H9 (cell line): ENCODE data around the gene HECW1. TPM values are rescaled to one million over a fixed set of nuclear protein-coding genes. Genes with fewer than 3 reads are reported as not detected.

Experiments
- DNase-seq: peaks from one replicate; pipeline ENCODE4 v3.0.0-alpha.2; 2017
- H2AFZ ChIP-seq: one replicate; pipeline ENCODE4 v1.6.1; 2013; ENCODE audit warnings: mild to moderate bottlenecking, low read length, control low read depth, moderate library complexity
- H2AK5ac ChIP-seq: 2 replicates; pipeline ENCODE4 v1.6.1; 2013; ENCODE audit warnings: low read length, control low read depth, mixed read lengths; ENCODE audit not compliant: insufficient read length
- H2BK120ac ChIP-seq: one replicate; pipeline ENCODE4 v1.6.1; 2013; ENCODE audit warnings: low read depth, mild to moderate bottlenecking, low read length, control low read depth, inconsistent platforms; ENCODE audit not compliant: poor library complexity, severe bottlenecking
- H2BK12ac ChIP-seq: 2 replicates; pipeline ENCODE4 v1.6.1; 2013; ENCODE audit warnings: low read length, control low read depth, mixed read lengths, low read depth; ENCODE audit not compliant: insufficient read length
- H2BK15ac ChIP-seq: 2 replicates; pipeline ENCODE4 v1.6.1; 2013; ENCODE audit warnings: low read depth, low read length, control low read depth
- H2BK20ac ChIP-seq: one replicate; pipeline ENCODE4 v1.6.1; 2013; ENCODE audit warnings: low read depth, mild to moderate bottlenecking, low read length, control low read depth, inconsistent platforms; ENCODE audit not compliant: poor library complexity, severe bottlenecking
- H2BK5ac ChIP-seq: 2 replicates; pipeline ENCODE4 v1.6.1; 2013; ENCODE audit warnings: low read length, control low read depth, mixed read lengths; ENCODE audit not compliant: insufficient read length
- H3K14ac ChIP-seq: 2 replicates; pipeline ENCODE4 v1.6.1; 2013; ENCODE audit warnings: low read length, control low read depth; ENCODE audit not compliant: insufficient read depth
- H3K18ac ChIP-seq: 2 replicates; pipeline ENCODE4 v1.6.1; 2013; ENCODE audit warnings: low read depth, mild to moderate bottlenecking, mixed read lengths, low read length, control low read depth; ENCODE audit not compliant: insufficient read length
- H3K23ac ChIP-seq: 2 replicates; pipeline ENCODE4 v1.6.1; 2013; ENCODE audit warnings: low read length, control low read depth, mixed read lengths, low read depth; ENCODE audit not compliant: insufficient read length
- H3K23me2 ChIP-seq: 2 replicates; pipeline ENCODE4 v1.6.1; 2013; ENCODE audit warnings: low read depth, mild to moderate bottlenecking, mixed read lengths, low read length, control low read depth; ENCODE audit not compliant: insufficient read length, poor library complexity, severe bottlenecking
- H3K27ac ChIP-seq: 2 replicates; pipeline ENCODE4 v1.5.1; 2013; ENCODE audit warnings: low read length, control low read depth, mixed read lengths, low read depth; ENCODE audit not compliant: insufficient read length
- H3K27me3 ChIP-seq: 2 replicates; pipeline ENCODE4 v1.6.1; 2013; ENCODE audit warnings: low read length, control low read depth, inconsistent platforms; ENCODE audit not compliant: insufficient read depth
- H3K4ac ChIP-seq: 2 replicates; pipeline ENCODE4 v1.6.1; 2013; ENCODE audit warnings: low read depth, mild to moderate bottlenecking, control low read depth, inconsistent platforms, low read length, moderate library complexity
- H3K4me1 ChIP-seq: 2 replicates; pipeline ENCODE4 v1.6.1; 2013; ENCODE audit warnings: low read length, control low read depth, inconsistent platforms; ENCODE audit not compliant: insufficient read depth
- H3K4me2 ChIP-seq: 2 replicates; pipeline ENCODE4 v1.6.1; 2013; ENCODE audit warnings: low read length, control low read depth, mixed read lengths; ENCODE audit not compliant: insufficient read length, insufficient read depth
- H3K56ac ChIP-seq: 2 replicates; pipeline ENCODE4 v1.6.1; 2013; ENCODE audit warnings: low read depth, mild to moderate bottlenecking, mixed read lengths, low read length, control low read depth; ENCODE audit not compliant: insufficient read length
- H3K79me1 ChIP-seq: 2 replicates; pipeline ENCODE4 v1.6.1; 2013; ENCODE audit warnings: low read depth, mild to moderate bottlenecking, moderate library complexity, low read length, control low read depth, inconsistent platforms; ENCODE audit not compliant: insufficient read depth, poor library complexity, severe bottlenecking
- H3K79me2 ChIP-seq: 2 replicates; pipeline ENCODE4 v1.6.1; 2013; ENCODE audit warnings: low read length, control low read depth, inconsistent platforms; ENCODE audit not compliant: insufficient read depth
- H3K9ac ChIP-seq: 2 replicates; pipeline ENCODE4 v1.6.1; 2013; ENCODE audit warnings: low read length, control low read depth, mixed read lengths; ENCODE audit not compliant: insufficient read length; ENCODE audit errors: extremely low read depth
- H3K9me3 ChIP-seq: one replicate; pipeline ENCODE4 v1.6.1; 2013; ENCODE audit warnings: low read depth, low read length, inconsistent platforms; ENCODE audit not compliant: control insufficient read depth
- H3T11ph ChIP-seq: one replicate; pipeline ENCODE4 v1.6.1; 2013; ENCODE audit warnings: mild to moderate bottlenecking, low read length, control low read depth, inconsistent platforms
- H4K20me1 ChIP-seq: one replicate; pipeline ENCODE4 v1.6.1; 2013; ENCODE audit not compliant: control insufficient read depth, insufficient read length, insufficient read depth
- H4K5ac ChIP-seq: 2 replicates; pipeline ENCODE4 v1.6.1; 2013; ENCODE audit warnings: low read depth, mild to moderate bottlenecking, mixed read lengths, low read length, control low read depth; ENCODE audit not compliant: insufficient read length
- H4K8ac ChIP-seq: replicated peaks from 2 replicates; pipeline ENCODE4 v1.6.1; 2013; ENCODE audit warnings: low read length, control low read depth, mixed read lengths, low read depth; ENCODE audit not compliant: insufficient read length
- H4K91ac ChIP-seq: 2 replicates; pipeline ENCODE4 v1.6.1; 2013; ENCODE audit warnings: low read depth, mild to moderate bottlenecking, moderate library complexity, mixed read lengths, low read length, control low read depth; ENCODE audit not compliant: insufficient read length
- H3K27ac Mint-ChIP-seq, 3 experiments: 2 replicates in 2 of 3; 3 replicates in 1 of 3; pipeline ENCODE4 v1.8.0; 2020 to 2021; ENCODE audit warnings: mixed read lengths in 3 of 3, mild to moderate bottlenecking in 1 of 3, moderate library complexity in 1 of 3
- H3K27me3 Mint-ChIP-seq: 2 replicates; pipeline ENCODE4 v1.8.0; 2021; ENCODE audit warnings: low read depth, mild to moderate bottlenecking, moderate library complexity, mixed read lengths
- H3K36me3 Mint-ChIP-seq, 3 experiments: 2 replicates in 2 of 3; 3 replicates in 1 of 3; pipeline ENCODE4 v1.8.0; 2020 to 2021; ENCODE audit warnings: low read depth in 3 of 3, mixed read lengths in 3 of 3; ENCODE audit not compliant: insufficient read depth in 1 of 3
- H3K4me1 Mint-ChIP-seq, 2 experiments: 2 replicates each; pipeline ENCODE4 v1.8.0; 2020; ENCODE audit warnings: mixed read lengths in 2 of 2
- H3K4me3 Mint-ChIP-seq, 2 experiments: 2 replicates in 1 of 2; 3 replicates in 1 of 2; pipeline ENCODE4 v1.8.0; 2020 to 2021; ENCODE audit warnings: mild to moderate bottlenecking in 2 of 2, mixed read lengths in 2 of 2, moderate library complexity in 1 of 2
- H3K9me3 Mint-ChIP-seq, 2 experiments: 2 replicates in 1 of 2; 3 replicates in 1 of 2; pipeline ENCODE4 v1.8.0; 2020; ENCODE audit warnings: mild to moderate bottlenecking in 2 of 2, mixed read lengths in 2 of 2, moderate library complexity in 1 of 2
- CTCF ChIP-seq: fragments of 200-600 bp; sonication (generic); conservative IDR thresholded peaks from 3 replicates; pipeline ENCODE4 v1.8.0; 2021; ENCODE audit warnings: antibody characterized with exemption, mild to moderate bottlenecking
- WGBS: extraction: QIAGEN DNeasy Blood & Tissue Kit; methylation state at CpG from one replicate; pipeline ENCODE4 v1.1.7; 2013; ENCODE audit warnings: missing lambda C conversion rate, low lambda C conversion rate, mixed read lengths; ENCODE audit not compliant: insufficient read length; ENCODE audit errors: extremely low coverage; 5-methylcytosine and 5-hydroxymethylcytosine counted together
- total RNA-seq: library from RNA; stranded (reverse); gene quantifications from 2 replicates; pipeline ENCODE4 v1.2.1, GENCODE V29; 2021

Gene HECW1
- total RNA-seq, 1 experiment from 2014 or later = 5.0 TPM

DNA sequence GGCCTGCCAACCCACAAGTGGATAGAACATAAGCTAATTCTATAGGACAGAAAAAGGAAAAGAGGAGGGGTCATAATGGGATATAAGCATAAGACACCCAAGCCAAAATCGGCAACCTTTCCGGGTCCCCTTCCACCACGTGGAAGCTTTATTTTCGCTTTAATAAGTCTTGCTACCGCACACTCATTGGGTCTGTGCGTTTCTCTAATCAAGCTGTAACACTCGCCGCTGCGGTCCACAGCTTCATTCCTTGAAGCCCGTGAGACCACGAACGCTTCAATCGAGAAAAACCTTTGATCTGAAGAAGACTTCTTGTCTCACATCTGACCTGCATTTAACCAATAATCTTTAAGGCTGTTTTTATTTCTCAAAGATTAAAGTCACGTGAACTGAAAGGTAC lies 35.8 kb upstream of the HECW1 start:
- Mint-ChIP-seq H3K4me1 (peaks cover 33 to 36% of the 10 kb centered on the region in 2 experiments), H3K27me3 (no peaks in the 10 kb centered on the region; the same call in 1 of the 2 replicates), H3K9me3 (no peaks in the 10 kb centered on the region; a peak in 1 of 5 replicates), H3K36me3 (no peaks in the 10 kb centered on the region), H3K27ac (peak overlapping the region in 1 of 3 experiments; percentile 88; a peak in 2 of 7 replicates), H3K4me3 (no peak overlapping the region; a peak in 1 of 5 replicates)
- no peak overlapping the region for H2BK5ac ChIP-seq
- DNase-seq = no peak
- H3K27me3 ChIP-seq = no peaks in the 10 kb centered on the region
- H2BK20ac ChIP-seq = no peak overlapping the region
- no peak overlapping the region for H2BK15ac ChIP-seq
- no peak overlapping the region for H3K27ac ChIP-seq
- no peak overlapping the region for H4K8ac ChIP-seq
- H3K4ac ChIP-seq = no peak overlapping the region
- H2BK120ac ChIP-seq = no peak overlapping the region
- H4K91ac ChIP-seq = no peak overlapping the region
- no peak overlapping the region for H2AFZ ChIP-seq
- H3K4me2 ChIP-seq = no peak overlapping the region
- no peaks in the 10 kb centered on the region for H3K79me2 ChIP-seq
- no peak overlapping the region for H2BK12ac ChIP-seq
- WGBS = no CpG with 5 or more reads among the region's 14 CpGs
- no peaks in the 10 kb centered on the region for H3K79me1 ChIP-seq
- no peak overlapping the region for H4K5ac ChIP-seq
- H3K4me1 ChIP-seq = peaks cover 10% of the 10 kb centered on the region
- H4K20me1 ChIP-seq = no peaks in the 10 kb centered on the region
- no peak overlapping the region for H3K23ac ChIP-seq
- H3K9ac ChIP-seq = no peak overlapping the region
- H3K23me2 ChIP-seq = no peaks in the 10 kb centered on the region
- H2AK5ac ChIP-seq = no peak overlapping the region
- no peak overlapping the region for H3K56ac ChIP-seq
- no peak overlapping the region for H3K14ac ChIP-seq
- H3T11ph ChIP-seq = no peak overlapping the region
- no peak overlapping the region for H3K18ac ChIP-seq
- TF ChIP-seq CTCF = no peak
- H3K9me3 ChIP-seq = no peaks in the 10 kb centered on the region
